VCaP (cell line): ENCODE data around the gene NAV2.

Experiments
- H3K27ac ChIP-seq: fragments of 450-650 bp; 2 replicates; pipeline ENCODE4 v1.5.1; 2017
- TF ChIP-seq, protein P1 (sequence below): fragments of 450-650 bp; conservative IDR thresholded peaks from 2 replicates; pipeline ENCODE4 v1.5.1; 2017; ENCODE audit warnings: mild to moderate bottlenecking, moderate library complexity

Gene NAV2

DNA sequence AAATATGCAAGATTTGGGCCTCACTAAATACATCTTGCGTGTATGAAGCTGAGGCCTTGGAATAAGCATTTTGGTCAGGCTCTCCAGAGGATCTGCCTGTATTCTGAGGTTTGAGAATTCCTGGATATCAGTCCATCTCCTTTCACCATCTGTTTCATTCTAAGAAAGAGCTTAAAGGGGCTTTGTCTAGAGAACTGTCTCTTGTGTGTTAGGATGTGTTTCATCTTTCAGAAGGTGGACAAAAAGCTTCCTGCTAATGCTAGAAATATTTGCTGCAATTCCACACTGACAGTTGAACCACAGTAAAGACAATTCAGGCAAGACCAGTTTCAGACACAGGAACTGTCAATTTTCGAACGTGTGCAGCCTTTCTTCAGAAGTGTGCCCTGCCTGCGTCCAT lies 262.2 kb downstream of the NAV2 start:
- TF ChIP-seq, protein P1, sequence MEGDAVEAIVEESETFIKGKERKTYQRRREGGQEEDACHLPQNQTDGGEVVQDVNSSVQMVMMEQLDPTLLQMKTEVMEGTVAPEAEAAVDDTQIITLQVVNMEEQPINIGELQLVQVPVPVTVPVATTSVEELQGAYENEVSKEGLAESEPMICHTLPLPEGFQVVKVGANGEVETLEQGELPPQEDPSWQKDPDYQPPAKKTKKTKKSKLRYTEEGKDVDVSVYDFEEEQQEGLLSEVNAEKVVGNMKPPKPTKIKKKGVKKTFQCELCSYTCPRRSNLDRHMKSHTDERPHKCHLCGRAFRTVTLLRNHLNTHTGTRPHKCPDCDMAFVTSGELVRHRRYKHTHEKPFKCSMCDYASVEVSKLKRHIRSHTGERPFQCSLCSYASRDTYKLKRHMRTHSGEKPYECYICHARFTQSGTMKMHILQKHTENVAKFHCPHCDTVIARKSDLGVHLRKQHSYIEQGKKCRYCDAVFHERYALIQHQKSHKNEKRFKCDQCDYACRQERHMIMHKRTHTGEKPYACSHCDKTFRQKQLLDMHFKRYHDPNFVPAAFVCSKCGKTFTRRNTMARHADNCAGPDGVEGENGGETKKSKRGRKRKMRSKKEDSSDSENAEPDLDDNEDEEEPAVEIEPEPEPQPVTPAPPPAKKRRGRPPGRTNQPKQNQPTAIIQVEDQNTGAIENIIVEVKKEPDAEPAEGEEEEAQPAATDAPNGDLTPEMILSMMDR: no peak
- H3K27ac ChIP-seq: no peak overlapping the region

DNA sequence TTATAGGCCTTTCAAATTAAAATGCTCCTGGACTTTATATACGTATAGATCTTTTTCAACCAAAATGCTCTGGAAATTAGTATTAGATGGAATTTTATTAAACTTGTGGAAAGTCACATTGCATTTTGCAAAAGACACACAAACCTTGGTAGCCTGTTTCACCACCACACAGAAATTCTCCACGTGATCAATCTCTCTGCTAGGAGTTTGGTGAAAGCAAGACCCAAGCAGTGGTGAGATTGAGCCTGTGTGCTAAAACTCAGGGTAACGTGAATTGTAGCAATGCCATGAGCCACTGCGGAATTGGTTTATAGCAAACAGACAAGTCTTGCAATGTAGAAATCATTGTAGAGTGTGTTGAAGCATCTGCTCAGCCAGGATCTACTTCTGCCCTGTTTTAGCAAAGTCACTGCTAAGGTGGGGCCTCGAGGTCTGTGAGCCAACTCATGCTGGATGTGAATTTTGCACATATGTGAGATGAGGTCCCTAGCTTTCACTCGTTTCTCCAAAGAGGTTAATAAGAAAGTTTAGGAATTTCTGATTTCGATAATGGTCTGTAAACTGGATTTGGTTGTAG lies 262.9 kb downstream of the NAV2 start:
- TF ChIP-seq, protein P1: no peak
- H3K27ac ChIP-seq: no peak overlapping the region

DNA sequence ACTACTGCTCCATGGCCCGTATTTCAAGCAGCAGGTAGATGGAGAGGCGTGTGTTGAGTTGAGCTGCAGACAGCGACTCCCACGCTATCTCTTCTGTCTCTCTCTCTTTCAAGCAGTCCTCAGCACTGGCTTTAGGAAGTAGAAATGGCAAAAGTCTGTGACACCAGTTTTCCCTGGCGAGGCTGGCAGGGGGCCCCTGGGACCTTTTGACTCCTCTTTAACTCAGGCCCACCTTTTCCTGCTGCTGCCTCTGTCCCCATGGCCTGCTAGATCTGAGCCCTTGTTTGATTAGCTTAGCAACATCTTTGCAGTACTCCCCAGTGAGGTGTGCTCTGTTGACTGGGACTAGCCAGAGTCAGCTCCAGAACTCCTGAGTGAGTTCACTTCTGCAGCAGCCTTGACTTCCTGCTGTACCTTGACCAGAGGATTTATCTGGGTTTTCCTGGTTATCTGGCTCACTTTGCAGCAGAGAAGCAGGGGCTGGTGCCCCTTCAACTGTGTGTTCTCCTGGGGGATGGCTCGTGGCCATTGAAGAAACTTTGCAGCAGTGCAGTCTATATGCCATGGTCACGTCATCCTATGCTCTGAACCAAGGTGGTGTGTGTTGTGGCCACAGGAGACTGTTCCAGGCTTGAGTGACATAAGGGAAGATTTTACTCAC lies 263.8 kb downstream of the NAV2 start:
- H3K27ac ChIP-seq: no peak overlapping the region
- TF ChIP-seq, protein P1: no peak

DNA sequence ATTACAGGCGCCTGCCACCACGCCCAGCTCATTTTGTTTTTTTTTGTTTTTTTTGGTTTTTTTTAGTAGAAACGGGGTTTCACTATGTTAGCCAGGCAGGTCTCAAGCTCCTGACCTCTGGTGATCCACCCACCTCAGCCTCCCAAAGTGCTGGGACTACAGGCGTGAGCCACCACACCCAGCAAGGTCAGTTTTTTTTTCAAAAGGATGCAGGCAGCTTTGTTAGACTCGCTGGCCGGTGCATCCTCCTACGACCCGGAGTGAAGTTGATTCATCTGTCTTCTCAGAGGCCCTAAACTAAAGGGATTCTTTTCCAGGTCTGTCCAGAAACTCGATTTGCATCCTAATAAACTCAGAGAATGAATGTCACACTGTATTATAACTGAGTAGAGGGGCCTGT lies 265.3 kb downstream of the NAV2 start:
- TF ChIP-seq, protein P1: no peak
- H3K27ac ChIP-seq: no peak overlapping the region

DNA sequence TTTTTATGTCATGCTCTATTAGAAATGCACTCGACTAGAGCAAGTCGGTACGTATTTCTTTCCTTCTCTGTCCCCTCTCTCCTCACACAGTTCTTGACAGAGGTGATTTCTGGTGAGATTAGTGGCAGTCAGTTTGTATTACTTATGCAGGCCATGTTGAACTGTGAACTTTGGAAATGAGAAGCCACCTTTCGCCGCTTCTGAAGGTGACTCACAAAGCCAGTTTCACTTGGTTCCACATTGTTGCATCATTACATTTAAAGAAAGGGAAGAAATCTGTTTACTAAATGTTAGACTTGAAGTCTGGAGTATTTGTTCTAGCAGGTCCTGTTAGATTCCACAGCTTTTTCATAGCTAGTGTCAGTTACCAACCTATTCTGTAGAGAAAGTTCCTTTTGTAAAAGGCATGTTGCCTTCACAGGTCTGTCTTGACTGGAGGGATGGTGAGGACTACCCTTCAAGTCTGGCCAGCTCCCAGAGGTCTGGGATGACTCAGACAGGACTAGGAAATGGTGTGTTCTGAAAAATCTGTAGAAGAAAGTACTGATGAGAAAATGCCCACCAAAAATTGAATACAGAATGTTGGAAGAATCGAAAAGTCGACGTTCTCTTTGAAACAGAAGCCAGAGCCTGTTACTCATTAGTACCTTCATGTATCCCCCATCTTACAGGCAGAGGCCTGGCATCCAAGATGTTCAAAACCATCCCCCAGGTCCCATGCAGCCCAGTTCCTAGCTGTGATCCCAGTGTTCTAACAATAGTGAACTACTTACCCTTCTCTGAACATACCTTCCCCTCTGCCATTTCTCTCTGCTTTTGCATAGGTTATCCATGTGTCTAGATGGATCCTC lies 266.3 kb downstream of the NAV2 start:
- TF ChIP-seq, protein P1: no peak
- H3K27ac ChIP-seq: no peak overlapping the region

DNA sequence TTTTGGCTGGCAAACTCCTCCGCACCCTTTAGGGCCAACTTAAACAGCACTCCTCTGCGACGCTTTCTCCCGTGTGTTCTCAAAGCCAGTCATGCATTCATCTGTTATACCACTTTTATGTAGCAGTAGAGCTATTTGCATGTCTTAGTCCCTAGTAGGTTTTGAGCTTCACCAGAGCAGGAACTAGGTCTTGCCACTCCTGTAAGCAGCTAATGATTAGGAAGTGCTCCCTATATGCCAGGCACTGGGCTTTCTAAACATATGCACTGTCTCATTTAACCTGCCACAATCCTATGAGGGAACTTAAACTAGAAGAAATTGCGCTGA lies 266.8 kb downstream of the NAV2 start:
- H3K27ac ChIP-seq: no peak overlapping the region
- TF ChIP-seq, protein P1: no peak

DNA sequence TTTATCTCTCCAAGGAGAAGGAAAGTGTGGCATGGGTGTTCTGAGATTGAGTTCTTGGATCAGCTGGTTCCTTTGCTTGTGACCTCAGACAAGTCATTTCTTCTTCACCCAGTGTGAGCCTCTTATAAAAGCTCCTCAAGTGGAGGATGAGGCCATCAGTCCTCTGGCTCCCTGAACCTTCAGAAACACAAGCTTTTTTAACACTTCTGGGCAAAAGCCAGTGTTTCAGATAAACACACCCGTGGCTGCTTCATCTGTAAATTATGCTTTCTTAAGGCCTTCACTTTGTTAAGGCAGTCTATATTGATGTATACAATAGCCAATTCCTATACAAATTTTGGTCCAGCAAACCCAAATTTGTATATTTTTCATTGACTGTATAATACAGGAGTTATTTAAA lies 267.8 kb downstream of the NAV2 start:
- TF ChIP-seq, protein P1: no peak
- peak overlapping the region; percentile 45; the same call in 1 of the 2 replicates for H3K27ac ChIP-seq
